Parathyroid adenoma (tissue), 2 donors: ENCODE measurements around the gene RASGRP4.

Source experiments
- H2AFZ ChIP-seq: fragments of 300-600 bp; sonication (generic); one replicate; pipeline ENCODE4 v1.7.0; 2017; ENCODE audit warnings: antibody characterized with exemption, mild to moderate bottlenecking
- H3K27ac ChIP-seq: fragments of 300-600 bp; sonication (generic); one replicate; pipeline ENCODE4 v1.7.0; 2017
- H3K27me3 ChIP-seq: fragments of 300-600 bp; sonication (generic); one replicate; pipeline ENCODE4 v1.7.0; 2017; ENCODE audit warnings: low read length; ENCODE audit not compliant: control insufficient read depth, insufficient read depth
- H3K36me3 ChIP-seq: fragments of 300-600 bp; sonication (generic); one replicate; pipeline ENCODE4 v1.7.0; 2017; ENCODE audit warnings: low read length; ENCODE audit not compliant: control insufficient read depth, insufficient read depth
- H3K4me1 ChIP-seq: fragments of 300-600 bp; sonication (generic); one replicate; pipeline ENCODE4 v1.7.0; 2017; ENCODE audit warnings: control low read depth
- H3K4me2 ChIP-seq: fragments of 300-600 bp; sonication (generic); one replicate; pipeline ENCODE4 v1.7.0; 2017; ENCODE audit warnings: low read length
- H3K4me3 ChIP-seq: fragments of 300-600 bp; sonication (generic); one replicate; pipeline ENCODE4 v1.7.0; 2017; ENCODE audit warnings: low read depth, low read length
- H3K79me2 ChIP-seq: fragments of 300-600 bp; sonication (generic); one replicate; pipeline ENCODE4 v1.7.0; 2017; ENCODE audit warnings: control low read depth
- H3K9ac ChIP-seq: fragments of 300-600 bp; sonication (generic); one replicate; pipeline ENCODE4 v1.7.0; 2017; ENCODE audit warnings: mild to moderate bottlenecking
- H3K9me3 ChIP-seq: fragments of 300-600 bp; sonication (generic); one replicate; pipeline ENCODE4 v1.7.0; 2017; ENCODE audit warnings: low read length; ENCODE audit not compliant: control insufficient read depth
- CTCF ChIP-seq: fragments of 300-600 bp; sonication (generic); IDR thresholded peaks from one replicate; pipeline ENCODE4 v1.7.0; 2017; ENCODE audit warnings: antibody characterized with exemption, mild to moderate bottlenecking
- donor health status: primary hyperparathyroidism.

Gene RASGRP4

GRCh38 chr19:38469151-38469550, 43.1 kb upstream of the RASGRP4 start:
- Histone ChIP-seq H3K4me1 (no peaks in the 10 kb centered on the region), H3K4me3 (no peak overlapping the region), H3K36me3 (no peaks in the 10 kb centered on the region), H3K79me2 (no peaks in the 10 kb centered on the region), H2AFZ (no peak overlapping the region), H3K4me2 (no peak overlapping the region), H3K27me3 (no peaks in the 10 kb centered on the region), H3K27ac (no peak overlapping the region), H3K9me3 (no peaks in the 10 kb centered on the region), H3K9ac (no peak overlapping the region)
- TF ChIP-seq CTCF: no peak

- no peaks in the 10 kb centered on the region for H3K79me2 ChIP-seq
- H3K9ac ChIP-seq: no peak overlapping the region
- no peak overlapping the region for H2AFZ ChIP-seq
- no peaks in the 10 kb centered on the region for H3K36me3 ChIP-seq
- no peak overlapping the region for H3K4me3 ChIP-seq
- H3K27ac ChIP-seq: no peak overlapping the region
- H3K27me3 ChIP-seq: no peaks in the 10 kb centered on the region
- H3K9me3 ChIP-seq: no peaks in the 10 kb centered on the region
- TF ChIP-seq CTCF: no peak
- no peaks in the 10 kb centered on the region for H3K4me1 ChIP-seq
- no peak overlapping the region for H3K4me2 ChIP-seq
Observed at GRCh38 chr19:38467541-38468525, 41.8 kb upstream of the RASGRP4 start.

GRCh38 chr19:38466050-38466449, 40.0 kb upstream of the RASGRP4 start:
- TF ChIP-seq CTCF: no peak

GRCh38 chr19:38464421-38465082, 38.5 kb upstream of the RASGRP4 start:
- H3K4me2 ChIP-seq: no peak overlapping the region
- TF ChIP-seq CTCF: no peak
- no peak overlapping the region for H3K9ac ChIP-seq
- H3K27ac ChIP-seq: no peak overlapping the region
- H3K9me3 ChIP-seq: no peaks in the 10 kb centered on the region
- no peak overlapping the region for H2AFZ ChIP-seq
- H3K4me3 ChIP-seq: no peak overlapping the region
- no peaks in the 10 kb centered on the region for H3K79me2 ChIP-seq
- no peaks in the 10 kb centered on the region for H3K4me1 ChIP-seq
- H3K36me3 ChIP-seq: no peaks in the 10 kb centered on the region
- no peaks in the 10 kb centered on the region for H3K27me3 ChIP-seq

More at GRCh38 chr19:38466050-38466449, 40.0 kb upstream of the RASGRP4 start:
- H2AFZ ChIP-seq: no peak overlapping the region
- no peaks in the 10 kb centered on the region for H3K4me1 ChIP-seq
- no peaks in the 10 kb centered on the region for H3K9me3 ChIP-seq
- H3K79me2 ChIP-seq: no peaks in the 10 kb centered on the region
- no peak overlapping the region for H3K27ac ChIP-seq
- H3K36me3 ChIP-seq: no peaks in the 10 kb centered on the region
- no peaks in the 10 kb centered on the region for H3K27me3 ChIP-seq
- H3K4me2 ChIP-seq: no peak overlapping the region
- no peak overlapping the region for H3K9ac ChIP-seq
- H3K4me3 ChIP-seq: no peak overlapping the region
